D721Med (cell line): ENCODE data around the gene MRPL33.

Experiments used
- DNase-seq: peaks from one replicate; pipeline ENCODE4 v3.0.0; 2011; ENCODE audit warnings: low spot score; ENCODE audit not compliant: insufficient read length
- FAIRE-seq: peaks from 2 replicates; lab custom pipeline; 2011; peaks lifted over from hg19 to GRCh38; lab: Jason Lieb, UNC
- TF ChIP-seq, protein P1 (sequence below): IDR thresholded peaks from 2 replicates; pipeline ENCODE4 v1.5.1; 2012; ENCODE audit warnings: mild to moderate bottlenecking, control low read depth; ENCODE audit not compliant: insufficient read depth; ENCODE audit errors: missing control alignments

MRPL33 gene

DNA sequence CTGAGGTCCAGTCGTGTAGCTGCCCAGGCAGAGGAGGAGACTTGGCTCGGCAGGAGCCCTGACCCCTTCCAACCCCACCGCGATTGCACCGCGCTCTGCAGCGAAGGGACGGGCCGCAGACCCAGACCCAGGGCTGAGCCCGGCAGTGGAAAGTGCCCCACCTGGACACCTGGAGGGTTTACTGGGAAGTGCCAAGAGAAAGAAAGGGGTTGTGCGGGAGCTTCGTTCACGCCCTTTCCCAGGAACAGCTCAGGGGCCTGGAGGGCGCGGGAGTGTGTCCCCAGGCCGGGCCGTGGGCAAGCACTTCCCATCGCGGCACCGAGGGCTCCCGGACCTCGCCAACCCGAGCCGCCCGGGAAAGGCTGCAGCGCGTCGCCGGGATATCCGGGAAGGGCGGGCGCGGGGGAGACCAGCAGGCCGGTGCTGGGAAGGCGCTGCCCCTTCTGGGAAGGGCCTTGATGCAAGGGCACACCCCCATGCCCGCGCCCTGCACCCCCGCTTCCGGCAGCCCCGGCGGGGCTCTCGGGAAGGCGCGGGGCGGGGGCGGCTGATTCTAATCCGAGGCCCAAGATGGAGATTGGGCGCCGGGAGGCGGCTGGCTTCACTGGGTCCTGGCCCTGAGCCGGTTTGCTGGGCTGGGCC, 36.1 kb upstream of the MRPL33 start:
- DNase-seq (no peak), FAIRE-seq (no peak)
- TF ChIP-seq, protein P1, sequence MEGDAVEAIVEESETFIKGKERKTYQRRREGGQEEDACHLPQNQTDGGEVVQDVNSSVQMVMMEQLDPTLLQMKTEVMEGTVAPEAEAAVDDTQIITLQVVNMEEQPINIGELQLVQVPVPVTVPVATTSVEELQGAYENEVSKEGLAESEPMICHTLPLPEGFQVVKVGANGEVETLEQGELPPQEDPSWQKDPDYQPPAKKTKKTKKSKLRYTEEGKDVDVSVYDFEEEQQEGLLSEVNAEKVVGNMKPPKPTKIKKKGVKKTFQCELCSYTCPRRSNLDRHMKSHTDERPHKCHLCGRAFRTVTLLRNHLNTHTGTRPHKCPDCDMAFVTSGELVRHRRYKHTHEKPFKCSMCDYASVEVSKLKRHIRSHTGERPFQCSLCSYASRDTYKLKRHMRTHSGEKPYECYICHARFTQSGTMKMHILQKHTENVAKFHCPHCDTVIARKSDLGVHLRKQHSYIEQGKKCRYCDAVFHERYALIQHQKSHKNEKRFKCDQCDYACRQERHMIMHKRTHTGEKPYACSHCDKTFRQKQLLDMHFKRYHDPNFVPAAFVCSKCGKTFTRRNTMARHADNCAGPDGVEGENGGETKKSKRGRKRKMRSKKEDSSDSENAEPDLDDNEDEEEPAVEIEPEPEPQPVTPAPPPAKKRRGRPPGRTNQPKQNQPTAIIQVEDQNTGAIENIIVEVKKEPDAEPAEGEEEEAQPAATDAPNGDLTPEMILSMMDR, result no peak

DNA sequence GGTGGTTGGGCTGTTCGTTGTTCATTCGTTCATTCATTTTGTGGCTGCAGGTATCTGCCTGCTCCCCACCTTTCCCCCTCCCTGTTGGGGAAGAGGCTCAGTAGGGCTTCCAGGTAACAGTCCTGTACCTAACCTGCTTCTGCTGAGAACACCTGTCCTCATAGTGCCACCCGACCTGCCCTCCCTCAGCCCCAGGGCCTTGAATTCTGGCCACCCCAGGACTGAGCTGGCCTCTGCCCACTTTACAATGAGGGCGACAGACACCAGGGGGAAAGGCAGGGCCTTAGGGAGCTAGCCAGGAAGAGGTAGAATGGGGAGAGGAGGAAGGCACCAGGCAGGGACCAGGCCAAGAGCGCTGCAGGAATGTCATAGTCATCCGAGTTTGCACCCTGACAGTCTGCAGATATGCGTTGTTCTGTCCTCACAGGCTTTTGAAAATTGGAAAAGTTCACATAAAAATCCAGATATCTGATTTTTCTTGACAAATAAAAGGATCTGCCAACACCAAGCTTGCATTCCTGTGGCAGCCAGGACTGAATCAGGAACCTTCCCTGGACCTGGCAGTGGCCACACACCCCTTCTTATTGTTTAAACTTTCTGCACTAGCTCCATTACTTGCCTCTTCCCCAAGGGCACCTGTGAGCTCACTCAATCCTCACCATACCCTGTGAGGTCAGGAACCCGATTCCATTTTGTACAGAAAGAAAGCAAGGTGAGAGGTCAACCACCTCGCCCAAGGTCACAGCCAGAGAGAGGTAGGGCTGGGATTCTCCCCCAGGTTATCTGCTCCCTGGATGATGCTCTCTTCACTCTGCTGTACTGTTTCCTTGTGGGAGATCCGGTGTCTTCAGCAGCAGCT, 35.3 kb upstream of the MRPL33 start:
- no peak for FAIRE-seq
- TF ChIP-seq, protein P1, result no peak
- no peak for DNase-seq

DNA sequence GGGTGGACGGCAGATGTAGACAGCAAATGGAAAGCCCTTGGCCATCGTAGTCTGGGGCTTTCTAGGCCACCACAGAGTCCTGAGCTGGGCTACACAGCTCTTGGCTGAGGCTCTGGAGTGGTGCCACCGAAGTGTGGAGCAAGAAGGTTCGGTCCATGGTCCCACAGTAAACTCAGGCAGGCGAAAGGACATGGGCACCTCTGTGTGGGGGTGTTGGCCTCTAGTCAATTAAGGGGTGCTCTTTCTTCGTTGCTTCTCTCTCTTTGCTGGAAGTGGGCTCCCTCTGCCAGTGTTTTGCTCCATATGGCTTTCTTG, 34.7 kb upstream of the MRPL33 start:
- TF ChIP-seq, protein P1, result no peak
- FAIRE-seq, result no peak

DNA sequence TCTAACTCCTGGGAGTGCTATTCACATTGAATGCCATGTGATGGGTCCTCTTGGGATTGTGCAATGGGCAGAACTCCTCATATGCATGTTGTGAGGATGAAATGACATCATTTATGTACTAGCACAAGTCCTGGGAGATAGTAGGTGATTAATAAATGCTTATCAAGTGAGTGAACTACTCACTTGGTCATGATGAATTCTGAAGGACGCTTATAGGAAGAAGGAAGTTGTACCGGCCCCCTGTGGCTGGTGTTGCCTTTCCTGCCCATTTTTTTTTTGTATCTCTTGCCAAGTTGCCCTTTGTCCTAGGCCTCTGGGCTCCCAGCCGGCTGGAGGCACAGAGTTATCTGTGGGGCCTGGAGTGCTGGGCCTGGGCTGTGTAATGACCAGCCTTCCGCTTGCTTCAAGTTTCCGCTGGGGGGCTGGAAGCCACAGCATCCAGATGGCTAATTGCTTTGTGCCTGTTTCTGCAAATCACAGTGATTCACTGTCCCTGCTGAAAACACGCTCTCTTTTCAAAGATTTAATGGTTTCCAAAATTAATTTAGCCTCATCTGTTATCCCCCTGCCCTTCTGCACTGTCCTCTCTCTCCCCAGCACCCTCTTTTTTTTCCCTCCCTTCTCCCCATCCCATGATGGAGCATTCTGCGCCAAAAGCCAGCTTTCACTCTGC, 33.7 kb upstream of the MRPL33 start:
- no peak for DNase-seq
- FAIRE-seq, result no peak

More for the DNA sequence above, 34.7 kb upstream of the MRPL33 start:
- DNase-seq, result no peak

DNA sequence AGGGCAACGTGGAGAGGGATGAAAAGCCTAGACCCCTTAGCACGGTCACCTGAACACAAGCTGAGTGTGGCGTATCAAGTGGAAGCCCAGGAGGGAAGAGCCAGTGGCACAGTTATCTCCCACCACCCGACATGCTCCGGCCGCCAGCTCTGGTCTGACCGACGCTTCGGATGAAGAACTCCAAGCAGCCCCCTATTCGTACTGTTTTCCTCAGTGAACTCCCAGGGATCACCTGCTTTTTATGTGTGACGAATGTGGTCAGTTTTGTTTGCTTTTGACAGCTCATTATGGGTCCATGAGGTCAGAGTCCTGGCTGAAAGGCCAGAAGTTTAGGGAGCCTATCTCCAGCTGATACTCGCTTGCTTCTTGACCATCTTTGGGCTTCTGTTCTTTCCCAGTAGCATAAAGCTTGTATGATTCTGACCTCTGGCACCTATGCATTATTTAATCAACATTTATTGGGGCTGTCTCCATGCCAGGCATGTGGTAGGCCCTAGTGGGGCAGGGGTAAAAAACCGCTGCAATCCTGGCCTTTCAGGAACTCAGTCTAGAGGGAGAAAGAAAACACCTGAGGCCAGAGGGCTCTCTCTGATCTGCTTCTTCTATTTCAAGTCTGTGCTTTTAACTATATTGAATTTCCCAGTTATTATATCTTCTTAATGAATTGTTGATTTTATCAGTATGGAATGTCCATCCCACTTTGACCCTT, 33.0 kb upstream of the MRPL33 start:
- TF ChIP-seq, protein P1, result no peak
- no peak for FAIRE-seq

More for the DNA sequence above, 33.7 kb upstream of the MRPL33 start:
- TF ChIP-seq, protein P1, result no peak

DNA sequence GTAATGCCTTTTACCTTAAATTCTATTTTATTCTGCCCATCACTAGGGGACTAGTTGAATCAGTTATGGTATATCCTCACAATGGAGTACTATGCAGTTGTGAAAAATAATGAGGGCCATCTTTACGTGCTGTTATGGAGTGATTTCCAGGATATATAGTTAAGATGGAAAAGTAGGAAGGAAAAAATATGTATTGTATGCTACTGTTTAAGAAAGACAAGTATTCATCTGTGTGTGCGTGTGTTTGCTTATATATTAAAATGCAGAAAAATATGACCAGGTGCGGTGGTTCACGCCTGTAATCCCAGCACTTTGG, 32.5 kb upstream of the MRPL33 start:
- TF ChIP-seq, protein P1, result no peak
- DNase-seq (no peak), FAIRE-seq (no peak)

More for the DNA sequence above, 33.0 kb upstream of the MRPL33 start:
- DNase-seq, result no peak
